ENCODE measurements around the gene ANAPC2. TPM values are rescaled to one million over a fixed set of nuclear protein-coding genes. Genes with fewer than 3 reads are reported as not detected.

Gene ANAPC2
- total RNA-seq, 4 donors from 2014 or later = 10.2 to 12.4 (median 10.8) TPM

DNA sequence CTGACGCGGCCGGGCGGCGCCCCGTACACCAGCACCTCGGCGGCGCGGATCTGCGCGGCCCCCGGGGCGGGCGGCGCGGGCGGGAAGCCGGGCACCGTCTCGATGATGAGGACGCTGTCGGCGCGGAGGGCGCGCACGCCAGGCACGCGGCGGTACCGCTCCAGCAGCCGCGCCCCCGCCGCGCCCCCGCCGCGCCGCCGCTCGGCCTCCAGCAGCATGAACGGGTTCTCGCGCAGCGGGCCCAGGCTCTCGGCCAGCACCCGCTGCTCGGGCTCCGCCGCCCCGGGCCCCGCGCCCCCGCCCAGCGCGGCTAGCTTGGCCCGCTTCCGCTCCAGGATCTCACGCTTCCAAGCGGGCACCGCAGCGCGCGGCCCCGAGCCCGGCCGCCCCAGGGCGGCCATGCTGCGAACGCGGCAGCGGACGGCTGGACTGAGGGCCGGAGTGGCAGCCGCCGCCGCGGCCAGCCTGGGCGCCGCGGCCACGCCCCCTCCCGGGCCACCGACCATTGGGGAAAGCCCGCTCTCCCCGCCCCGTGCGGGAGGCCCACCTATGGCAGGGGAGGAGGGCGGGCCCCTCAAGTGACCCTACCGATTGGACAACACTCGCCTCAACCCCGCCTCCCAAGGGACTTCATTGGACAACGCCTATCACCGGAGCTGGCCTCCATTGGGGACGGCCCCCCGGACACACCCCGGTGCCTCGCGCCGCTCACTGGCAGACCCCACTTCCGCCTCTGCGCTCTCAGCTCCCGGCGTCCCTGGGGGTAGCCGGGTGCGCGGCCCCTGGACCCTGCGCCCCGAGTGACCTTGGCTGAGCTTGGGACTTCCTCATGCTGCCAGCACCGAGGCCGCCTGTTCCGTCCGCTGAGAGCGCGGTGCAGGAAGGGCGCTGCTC, 12.2 kb upstream of the ANAPC2 start, which contains the start of gene TPRN:
TPRN (minus strand) TSS at position 431 of the 894 bp plus-strand sequence; CDS start at position 401, 30 bp downstream.
- peaks cover 61 to 70% of the 10 kb centered on the region in 2 donors for H3K4me1 ChIP-seq
- TF ChIP-seq POLR2A (IDR thresholded peaks at IDR 0.05) = peak; percentile 89 to 94
- TF ChIP-seq, protein P1, sequence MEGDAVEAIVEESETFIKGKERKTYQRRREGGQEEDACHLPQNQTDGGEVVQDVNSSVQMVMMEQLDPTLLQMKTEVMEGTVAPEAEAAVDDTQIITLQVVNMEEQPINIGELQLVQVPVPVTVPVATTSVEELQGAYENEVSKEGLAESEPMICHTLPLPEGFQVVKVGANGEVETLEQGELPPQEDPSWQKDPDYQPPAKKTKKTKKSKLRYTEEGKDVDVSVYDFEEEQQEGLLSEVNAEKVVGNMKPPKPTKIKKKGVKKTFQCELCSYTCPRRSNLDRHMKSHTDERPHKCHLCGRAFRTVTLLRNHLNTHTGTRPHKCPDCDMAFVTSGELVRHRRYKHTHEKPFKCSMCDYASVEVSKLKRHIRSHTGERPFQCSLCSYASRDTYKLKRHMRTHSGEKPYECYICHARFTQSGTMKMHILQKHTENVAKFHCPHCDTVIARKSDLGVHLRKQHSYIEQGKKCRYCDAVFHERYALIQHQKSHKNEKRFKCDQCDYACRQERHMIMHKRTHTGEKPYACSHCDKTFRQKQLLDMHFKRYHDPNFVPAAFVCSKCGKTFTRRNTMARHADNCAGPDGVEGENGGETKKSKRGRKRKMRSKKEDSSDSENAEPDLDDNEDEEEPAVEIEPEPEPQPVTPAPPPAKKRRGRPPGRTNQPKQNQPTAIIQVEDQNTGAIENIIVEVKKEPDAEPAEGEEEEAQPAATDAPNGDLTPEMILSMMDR (IDR thresholded peaks at IDR 0.05 in 4 of 5, conservative IDR thresholded peaks at IDR 0.05 in 1 of 5) = peak in 2 of 5 experiments; percentile 6 to 22

DNA sequence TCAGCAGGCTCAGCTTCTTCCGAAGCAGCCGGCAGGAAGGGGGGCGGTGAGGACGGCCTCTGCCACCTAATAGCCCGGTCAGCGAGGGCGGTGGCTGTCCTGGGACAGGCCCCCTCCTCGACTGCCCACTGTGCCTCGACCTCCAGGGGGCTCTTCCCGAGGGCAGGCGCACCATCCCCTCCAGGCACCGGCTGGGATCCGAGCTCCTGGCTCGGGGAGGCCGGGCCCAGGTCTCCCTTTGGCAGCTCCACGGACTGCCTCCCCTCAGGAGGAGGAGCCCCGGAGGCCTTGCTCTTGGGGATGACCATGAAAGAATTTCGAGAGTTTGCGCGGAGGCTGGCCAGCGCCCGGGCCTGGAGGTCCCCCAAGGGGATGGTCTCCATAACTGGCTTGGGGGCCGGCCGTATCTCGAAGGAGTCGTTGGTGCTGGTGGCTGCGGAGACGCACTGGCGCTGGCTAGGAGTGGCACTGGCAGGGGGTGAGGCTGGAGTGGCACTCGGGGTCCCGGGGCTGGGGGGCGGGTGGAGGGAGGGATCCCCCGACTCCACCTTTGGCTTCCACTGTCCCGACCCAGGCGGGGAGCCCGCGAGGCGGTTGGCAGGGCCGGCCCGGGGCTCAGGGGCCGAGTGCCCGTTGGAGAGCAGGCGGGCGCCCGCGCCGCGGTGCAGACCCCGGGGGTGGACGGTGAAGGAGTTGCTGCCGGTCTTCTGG, 11.2 kb upstream of the ANAPC2 start:
- peak overlapping the region; percentile 40 to 56 (median 46) for H3K4me3 ChIP-seq
- no peak for ATAC-seq
- peak overlapping the region in 2 of 4 donors; percentile 2 to 32 for H3K27ac ChIP-seq
- no peak for DNase-seq
- H3K9me3 ChIP-seq = no peaks in the 10 kb centered on the region
- no peaks in the 10 kb centered on the region for H3K36me3 ChIP-seq
- TF ChIP-seq, protein P1 (IDR thresholded peaks at IDR 0.05 in 4 of 5, conservative IDR thresholded peaks at IDR 0.05 in 1 of 5) = no peak
- no peak for TF ChIP-seq POLR2A (IDR thresholded peaks at IDR 0.05)
- in situ Hi-C loops (cut with MboI; ENCODE audit: low sequenced_read_pairs in 4 of 4) = no loop called here
- H3K27me3 ChIP-seq = no peaks in the 10 kb centered on the region
- intact Hi-C loops (cut with DNase I; ENCODE audit: low total_unique reads) = loop anchor here (1.0 to 5.0 kb wide), 3 partner anchors 11 to 43 kb away; partner anchors contain the start of genes ANAPC2, SSNA1 and TUBB4B
- H3K4me1 ChIP-seq = peaks cover 58 to 67% of the 10 kb centered on the region in 2 donors

More for the DNA sequence above, 12.2 kb upstream of the ANAPC2 start, which contains the start of gene TPRN:
- in situ Hi-C loops (cut with MboI; ENCODE audit: low sequenced_read_pairs in 4 of 4) (no loop called here), intact Hi-C loops (cut with DNase I; ENCODE audit: low total_unique reads) (loop anchor here (1.0 to 5.0 kb wide), 3 partner anchors 12 to 42 kb away; partner anchors contain the start of genes ANAPC2, SSNA1 and TUBB4B)
- ATAC-seq (peak; percentile 97), DNase-seq (peak; percentile 100)
- no peaks in the 10 kb centered on the region for H3K9me3 ChIP-seq
- peak within 1 kb of the TSS; percentile 73 to 86 (median 77) for H3K4me3 ChIP-seq
- H3K27me3 ChIP-seq = no peaks in the 10 kb centered on the region
- H3K27ac ChIP-seq = peak within 1 kb of the TSS; percentile 83 to 92 (median 86)
- H3K36me3 ChIP-seq = no peaks in the 10 kb centered on the region

DNA sequence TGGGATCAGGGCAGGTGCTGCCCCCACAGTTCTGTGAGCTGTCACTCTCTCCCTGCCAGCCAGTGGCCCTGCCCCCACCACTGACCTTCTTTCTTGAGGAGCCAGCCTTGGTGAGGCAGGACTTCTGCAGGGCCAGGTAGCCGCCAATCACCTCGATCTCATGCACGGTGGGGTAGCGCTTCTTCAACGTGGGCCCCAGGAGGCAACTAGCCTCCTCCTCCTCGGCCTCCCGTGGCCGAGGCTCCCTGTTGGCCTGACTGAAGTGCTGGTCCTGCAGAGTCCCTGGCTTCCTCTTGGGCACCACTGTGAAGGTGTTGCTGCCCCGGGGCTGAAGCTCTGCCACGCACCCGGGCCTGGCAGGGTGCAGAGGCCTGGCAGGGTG, 10.5 kb upstream of the ANAPC2 start:
- Histone ChIP-seq H3K9me3 (no peaks in the 10 kb centered on the region), H3K27me3 (no peaks in the 10 kb centered on the region), H3K36me3 (no peaks in the 10 kb centered on the region), H3K4me3 (peak overlapping the region in 1 of 4 donors; percentile 44), H3K27ac (no peak overlapping the region), H3K4me1 (peaks cover 51 to 67% of the 10 kb centered on the region in 2 donors)
- no peak for TF ChIP-seq POLR2A (IDR thresholded peaks at IDR 0.05)
- TF ChIP-seq, protein P1 (IDR thresholded peaks at IDR 0.05 in 4 of 5, conservative IDR thresholded peaks at IDR 0.05 in 1 of 5) = no peak
- ATAC-seq = no peak
- intact Hi-C loops (cut with DNase I; ENCODE audit: low total_unique reads) = no loop called here
- in situ Hi-C loops (cut with MboI; ENCODE audit: low sequenced_read_pairs in 4 of 4) = no loop called here
- no peak for DNase-seq

DNA sequence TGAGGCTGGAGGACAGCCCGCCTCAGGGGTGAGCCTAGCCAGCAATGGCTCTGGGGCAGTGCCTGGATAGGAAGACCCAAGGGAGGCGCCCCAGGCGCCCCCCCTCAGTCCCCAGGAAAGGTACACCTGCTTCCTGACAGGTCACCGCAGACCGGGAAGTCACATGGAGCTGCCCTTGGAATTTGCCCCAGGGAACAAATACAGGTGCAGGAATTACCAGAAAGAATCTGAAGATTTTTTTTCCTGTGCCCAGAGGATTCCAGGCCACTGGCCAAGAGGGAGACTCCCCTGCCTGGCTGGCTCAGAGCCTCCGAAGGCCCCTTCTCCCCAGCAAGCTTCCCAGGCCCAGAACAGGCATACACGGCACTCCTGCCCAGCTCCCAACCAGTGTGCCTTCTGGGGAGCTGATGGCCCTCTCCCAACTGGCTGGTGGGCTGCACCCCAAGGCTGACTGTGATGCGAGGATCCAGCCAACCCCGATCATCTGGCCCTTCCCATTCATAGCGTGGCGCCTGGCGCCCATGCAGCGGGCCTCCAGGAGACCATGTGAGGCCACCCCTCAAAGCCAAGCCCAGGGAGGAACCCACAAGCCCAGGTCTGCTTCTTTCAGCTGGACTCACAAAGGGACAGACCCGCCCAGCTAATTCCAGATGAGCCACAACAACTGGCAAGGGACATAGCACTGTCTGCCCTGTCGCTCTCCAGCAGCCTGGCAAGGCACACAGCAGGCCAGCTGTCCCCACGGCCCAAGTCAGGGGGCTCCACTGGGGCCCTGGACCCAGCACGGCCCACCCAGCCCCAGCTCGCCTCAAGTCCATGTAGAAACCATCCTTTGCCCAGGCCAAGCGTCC, 9.9 kb upstream of the ANAPC2 start:
- TF ChIP-seq POLR2A (IDR thresholded peaks at IDR 0.05) = no peak
- TF ChIP-seq, protein P1 (IDR thresholded peaks at IDR 0.05 in 4 of 5, conservative IDR thresholded peaks at IDR 0.05 in 1 of 5) = no peak
- no peak for DNase-seq
- Histone ChIP-seq H3K27me3 (no peaks in the 10 kb centered on the region), H3K4me1 (peaks cover 45 to 62% of the 10 kb centered on the region in 2 donors), H3K36me3 (no peaks in the 10 kb centered on the region), H3K4me3 (no peak overlapping the region), H3K27ac (no peak overlapping the region), H3K9me3 (no peaks in the 10 kb centered on the region)
- in situ Hi-C loops (cut with MboI; ENCODE audit: low sequenced_read_pairs in 4 of 4) (no loop called here), intact Hi-C loops (cut with DNase I; ENCODE audit: low total_unique reads) (no loop called here)
- ATAC-seq = no peak

Measured in gastrocnemius medialis (tissue), 4 donors.